ENCODE data around the gene PRM3.

GRCh38 chr16:11235703-11235991, 37.8 kb downstream of the PRM3 start:
- TF ChIP-seq POLR2AphosphoS5 (IDR thresholded peaks at IDR 0.05) (no peak), CTCF (IDR thresholded peaks at IDR 0.05) (no peak)

Data from gastroesophageal sphincter (tissue), 3 donors.